OCI-LY7 (cell line): ENCODE results near the gene TCP10L. TPM values are rescaled to one million over a fixed set of nuclear protein-coding genes. Genes with fewer than 3 reads are reported as not detected.
"Not testable (repeated sequence)": the region's sequence is repeated elsewhere in the genome, so short reads cannot be mapped to it uniquely, and the experiment has no call there.

Experiments used
- BruUV-seq: library from RNA; stranded (reverse); fragments of 400-500 nt; replicated peaks from 2 replicates; lab custom pipeline; 2021; lab: Mats Ljungman, UMichigan
- CTCF ChIA-PET: fragments of 300-600 bp; sonication (Branson Sonifier 250); formaldehyde crosslinking; loops from one replicate; lab custom pipeline; 2022; ENCODE audit warnings: antibody characterized with exemption; ENCODE audit not compliant: unreplicated experiment; lab: Charles Lee
- POLR2A ChIA-PET: fragments of 300-600 bp; sonication (Branson Sonifier 250); formaldehyde crosslinking; loops from one replicate; lab custom pipeline; 2022; ENCODE audit warnings: antibody characterized with exemption; lab: Charles Lee
- DNase-seq: peaks from one replicate; pipeline ENCODE4 v3.0.0-alpha.2; 2015; ENCODE audit warnings: low spot score
- H2AFZ ChIP-seq: fragments of 200-600 bp; sonication (generic), shearing (Covaris generic); 2 replicates; pipeline ENCODE4 v1.6.1; 2014; ENCODE audit warnings: mild to moderate bottlenecking, antibody characterized with exemption, low read length, moderate library complexity
- H3K27ac ChIP-seq: fragments of 200-600 bp; sonication (generic); 2 replicates; pipeline ENCODE4 v1.5.1; 2014; ENCODE audit warnings: mixed run types, low read depth, mild to moderate bottlenecking, moderate library complexity, low read length, inconsistent platforms; ENCODE audit not compliant: poor library complexity, severe bottlenecking
- H3K36me3 ChIP-seq: fragments of 200-600 bp; sonication (generic); 2 replicates; pipeline ENCODE4 v1.6.1; 2014; ENCODE audit warnings: mild to moderate bottlenecking, antibody characterized with exemption, low read length, moderate library complexity, mixed read lengths; ENCODE audit not compliant: insufficient read depth
- H3K4me1 ChIP-seq: fragments of 200-600 bp; sonication (generic); 2 replicates; pipeline ENCODE4 v1.5.1; 2014; ENCODE audit warnings: mild to moderate bottlenecking, low read length; ENCODE audit not compliant: insufficient read depth, poor library complexity, severe bottlenecking
- H3K4me2 ChIP-seq: fragments of 200-600 bp; sonication (generic); 2 replicates; pipeline ENCODE4 v1.6.1; 2014; ENCODE audit warnings: mild to moderate bottlenecking, low read length
- H3K4me3 ChIP-seq: fragments of 200-600 bp; sonication (generic); 2 replicates; pipeline ENCODE4 v1.5.1; 2014; ENCODE audit warnings: mild to moderate bottlenecking, low read depth, low read length; ENCODE audit not compliant: poor library complexity, severe bottlenecking
- H3K79me2 ChIP-seq: fragments of 200-600 bp; sonication (generic); 2 replicates; pipeline ENCODE4 v1.6.1; 2016; ENCODE audit warnings: low read depth, mild to moderate bottlenecking, low read length, moderate library complexity, mixed read lengths; ENCODE audit not compliant: insufficient read depth
- H3K9me2 ChIP-seq: fragments of 200-600 bp; sonication (generic); 2 replicates; pipeline ENCODE4 v1.6.1; 2016; ENCODE audit warnings: mild to moderate bottlenecking, low read length, mixed read lengths; ENCODE audit not compliant: insufficient read depth
- H3K9me3 ChIP-seq: fragments of 200-600 bp; sonication (generic); 2 replicates; pipeline ENCODE4 v1.6.1; 2014; ENCODE audit warnings: mild to moderate bottlenecking, mixed run types, low read length, mixed read lengths
- H4K20me1 ChIP-seq: fragments of 200-600 bp; sonication (generic); 2 replicates; pipeline ENCODE4 v1.6.1; 2014; ENCODE audit warnings: mild to moderate bottlenecking, antibody characterized with exemption, low read length, moderate library complexity, mixed read lengths; ENCODE audit not compliant: insufficient read depth
- CTCF ChIP-seq: fragments of 200-600 bp; sonication (generic); conservative IDR thresholded peaks from 2 replicates; pipeline ENCODE4 v1.5.1; 2014; ENCODE audit warnings: mild to moderate bottlenecking, antibody characterized with exemption, low read length, moderate library complexity, mixed read lengths
- EZH2phosphoT487 ChIP-seq: fragments of 200-600 bp; sonication (generic); IDR thresholded peaks from 2 replicates; pipeline ENCODE4 v1.6.1; 2018; ENCODE audit warnings: low read depth, borderline replicate concordance, mild to moderate bottlenecking, mixed run types, antibody characterized with exemption, low read length, moderate library complexity, mixed read lengths
- intact Hi-C: fragments of 100-400 bp; cut with micrococcal nuclease; formaldehyde crosslinking; loops from one replicate; pipeline ENCODE4 v1.10.0; 2022; ENCODE audit not compliant: unreplicated experiment
- total RNA-seq, 2 experiments: library from RNA; depleted of rRNA in 1 of 2; stranded (reverse); fragments of >200 nt in 1 of 2; shearing (Covaris generic) in 1 of 2; gene quantifications; 2 replicates each; pipeline ENCODE4 v1.2.3, GENCODE V29; 2014 to 2022

Gene TCP10L
- total RNA-seq, 2 experiments from 2014 or later, result 0.63 to 3.9 TPM

DNA sequence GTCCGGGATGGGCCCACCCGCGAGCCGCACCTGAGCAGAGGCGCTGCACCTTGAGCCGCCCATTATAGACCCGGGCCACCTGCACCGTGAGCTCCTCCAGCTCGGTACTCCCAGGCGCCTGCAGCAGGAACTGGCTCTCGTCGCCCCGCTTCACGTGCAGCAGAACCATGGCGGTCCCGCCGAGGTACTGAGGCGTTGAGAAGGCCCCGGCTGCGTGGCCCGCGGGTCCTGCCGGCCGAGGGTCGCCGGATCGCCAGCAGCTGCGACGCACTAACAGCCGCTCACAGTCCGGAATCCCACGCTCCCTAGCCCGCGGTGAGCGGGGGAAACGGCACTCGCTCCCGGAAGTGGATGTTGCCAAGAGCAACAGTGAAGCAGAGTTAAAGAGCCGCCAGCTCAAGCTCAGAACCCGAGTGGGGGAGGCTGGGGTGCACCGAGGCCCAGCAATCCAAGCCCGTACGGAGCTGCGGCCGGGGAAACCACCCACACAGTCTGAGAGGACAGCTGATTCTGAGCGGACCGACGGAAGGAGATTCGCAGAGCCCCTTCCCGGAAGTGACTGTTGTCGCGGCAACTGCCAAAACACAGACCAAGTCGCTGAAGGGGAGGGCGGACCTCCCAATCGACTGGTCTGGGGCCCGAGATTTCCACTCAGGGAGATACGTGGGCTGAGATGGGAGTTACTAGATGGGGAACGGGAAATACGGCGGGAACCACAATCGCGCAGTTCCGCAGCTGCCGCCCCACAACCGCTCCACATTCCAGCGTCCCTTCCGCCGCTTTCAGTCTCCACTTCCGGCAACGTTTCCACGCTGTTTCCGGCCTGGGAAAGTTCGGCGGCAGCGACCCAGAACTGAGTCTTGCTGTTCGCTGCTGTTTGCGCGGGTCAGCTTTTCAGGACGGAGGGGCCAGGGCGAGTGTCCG, 27.0 kb upstream of the TCP10L start, which contains the start of gene CFAP298:
Gene CFAP298, minus strand, starts transcription at position 303 of the 924 bp plus-strand sequence. Its CDS starts 134 bp downstream, at position 169.
- no peaks in the 10 kb centered on the region for H4K20me1 ChIP-seq
- peak within 1 kb of the TSS; percentile 80 for H3K27ac ChIP-seq
- no peaks in the 10 kb centered on the region for H3K9me3 ChIP-seq
- TF ChIP-seq EZH2phosphoT487, result no peak
- TF ChIP-seq CTCF, result no peak
- peaks cover 10% of the 10 kb centered on the region for H3K4me1 ChIP-seq
- peak within 1 kb of the TSS; percentile 99 for H2AFZ ChIP-seq
- H3K79me2 ChIP-seq, result peaks cover 19% of the 10 kb centered on the region
- H3K4me2 ChIP-seq, result peak within 1 kb of the TSS; percentile 96
- peak; percentile 89 for DNase-seq
- BruUV-seq, result no TSS peak
- no peaks in the 10 kb centered on the region for H3K9me2 ChIP-seq
- ChIA-PET POLR2A (interaction anchor here (0.5 to 1.3 kb wide), 8 partner anchors 9 to 1713 kb away, joined by 3 to 4 read pairs (median 3); no protein-coding TSS in a partner anchor), CTCF (no interaction called here)
- peak within 1 kb of the TSS; percentile 88 for H3K4me3 ChIP-seq
- intact Hi-C loops, result loop anchor here (1.0 to 5.0 kb wide), 4 partner anchors 160 to 930 kb away; partner anchors contain the start of genes GART, MIS18A, SCAF4 and SON
- H3K36me3 ChIP-seq, result peaks cover 25% of the 10 kb centered on the region

GRCh38 chr21:32611471-32611997, 26.2 kb upstream of the TCP10L start:
- peak; percentile 83 for DNase-seq
- TF ChIP-seq CTCF (no peak), EZH2phosphoT487 (no peak)
- peaks cover 19% of the 10 kb centered on the region for H3K79me2 ChIP-seq
- no peaks in the 10 kb centered on the region for H3K9me3 ChIP-seq
- peak overlapping the region; percentile 80 for H3K27ac ChIP-seq
- intact Hi-C loops, result loop anchor here (2.0 to 5.0 kb wide), 4 partner anchors 219 to 931 kb away; partner anchors contain the start of genes GART, MIS18A, SCAF4 and SON
- no peaks in the 10 kb centered on the region for H4K20me1 ChIP-seq
- peaks cover 10% of the 10 kb centered on the region for H3K4me1 ChIP-seq
- H3K4me3 ChIP-seq, result peak overlapping the region; percentile 88
- H3K9me2 ChIP-seq, result no peaks in the 10 kb centered on the region
- peak overlapping the region; percentile 96 for H3K4me2 ChIP-seq
- CTCF ChIA-PET, result no interaction called here
- BruUV-seq, result no TSS peak
- POLR2A ChIA-PET, result interaction anchor here (0.5 to 1.3 kb wide), 6 partner anchors 9 to 754 kb away, joined by 3 to 4 read pairs (median 3); no protein-coding TSS in a partner anchor
- H2AFZ ChIP-seq, result peak overlapping the region; percentile 99
- H3K36me3 ChIP-seq, result peaks cover 32% of the 10 kb centered on the region

GRCh38 chr21:32610940-32611339, 25.6 kb upstream of the TCP10L start:
- Histone ChIP-seq H3K4me1 (peaks cover 10% of the 10 kb centered on the region), H3K36me3 (peaks cover 38% of the 10 kb centered on the region), H3K79me2 (peaks cover 19% of the 10 kb centered on the region), H3K4me2 (peak overlapping the region; percentile 67), H3K4me3 (peak overlapping the region; percentile 88)
- H3K9me2 ChIP-seq, BruUV-seq, H2AFZ ChIP-seq, H3K9me3 ChIP-seq, H4K20me1 ChIP-seq, DNase-seq, H3K27ac ChIP-seq, CTCF ChIA-PET: not testable (repeated sequence)
- POLR2A ChIA-PET, result interaction anchor here (0.5 to 0.6 kb wide), 2 partner anchors 218 to 755 kb away, joined by 3 read pairs; no protein-coding TSS in a partner anchor
- intact Hi-C loops, result loop anchor here (2.0 to 5.0 kb wide), 4 partner anchors 218 to 931 kb away; partner anchors contain the start of genes GART, MIS18A, SCAF4 and SON
